Colonic mucosa (tissue), 4 donors: ENCODE results near the gene SNU13. TPM values are rescaled to one million over a fixed set of nuclear protein-coding genes. Genes with fewer than 3 reads are reported as not detected.
"Not testable (repeated sequence)": the region's sequence is repeated elsewhere in the genome, so short reads cannot be mapped to it uniquely, and the experiment has no call there.

ENCODE experiments used
- DNase-seq: peaks from one replicate; pipeline ENCODE4 v3.0.0-alpha.2; 2020
- H3K27ac ChIP-seq: fragments of 200-600 bp; one replicate; pipeline ENCODE4 v1.8.0; 2021
- H3K27me3 ChIP-seq: fragments of 200-600 bp; one replicate; pipeline ENCODE4 v1.8.0; 2021
- H3K36me3 ChIP-seq: fragments of 200-600 bp; one replicate; pipeline ENCODE4 v1.8.0; 2021
- H3K4me1 ChIP-seq: fragments of 200-600 bp; one replicate; pipeline ENCODE4 v1.8.0; 2021; ENCODE audit warnings: mild to moderate bottlenecking
- H3K4me3 ChIP-seq: fragments of 200-600 bp; one replicate; pipeline ENCODE4 v1.8.0; 2021
- H3K9ac ChIP-seq, 2 donors: one replicate each; pipeline ENCODE4 v1.7.0; 2013; ENCODE audit warnings: control low read depth in 2 of 2, low read depth in 2 of 2, low read length in 2 of 2
- H3K9me3 ChIP-seq: fragments of 200-600 bp; one replicate; pipeline ENCODE4 v1.8.0; 2021
- CTCF ChIP-seq: fragments of 200-600 bp; IDR thresholded peaks from one replicate; pipeline ENCODE4 v1.8.0; 2022; ENCODE audit warnings: antibody characterized with exemption, mild to moderate bottlenecking
- intact Hi-C: fragments of 100-400 bp; cut with DNase I; formaldehyde crosslinking; loops from one replicate; pipeline ENCODE4 v1.14.1; 2022
- total RNA-seq, 2 donors: library from RNA; stranded (reverse); fragmentation: NEBNext Ultra II Directional in 1 of 2; extraction: Animal tissue kit (Norgen Biotek cat#: 25700) in 1 of 2; gene quantifications; one replicate each; pipeline ENCODE4 v1.2.1, GENCODE V29; 2021
- donor health status: healthy.
- donor health status: DM: no; HTN: no; CAD: no.
- donor health status: DM: no; HTN: no; CAD: no.

The SNU13 gene
- total RNA-seq, 2 donors from 2014 or later, result 95.7 to 169 TPM

GRCh38 chr22:41687901-41688364, 734 bp downstream of the SNU13 start:
- intact Hi-C loops, result no loop called here
- DNase-seq, result no peak
- H3K9me3 ChIP-seq, result no peaks in the 10 kb centered on the region
- TF ChIP-seq CTCF, result no peak
- H3K9ac ChIP-seq, result peak overlapping the region; percentile 70 to 97
- peak overlapping the region; percentile 80 for H3K4me3 ChIP-seq
- no peaks in the 10 kb centered on the region for H3K27me3 ChIP-seq
- H3K4me1 ChIP-seq, result peaks cover 5% of the 10 kb centered on the region
- peak overlapping the region; percentile 97 for H3K27ac ChIP-seq
- H3K36me3 ChIP-seq, result no peaks in the 10 kb centered on the region

GRCh38 chr22:41686890-41687289, 1.8 kb downstream of the SNU13 start:
- H3K9me3 ChIP-seq, H3K36me3 ChIP-seq, H3K9ac ChIP-seq, H3K27ac ChIP-seq, H3K27me3 ChIP-seq, DNase-seq, intact Hi-C loops, H3K4me3 ChIP-seq, H3K4me1 ChIP-seq: not testable (repeated sequence)

GRCh38 chr22:41684194-41684593, 4.5 kb downstream of the SNU13 start:
- Histone ChIP-seq H3K27me3 (no peaks in the 10 kb centered on the region), H3K9ac (no peak overlapping the region), H3K9me3 (no peaks in the 10 kb centered on the region), H3K36me3 (peaks cover 9% of the 10 kb centered on the region), H3K4me3 (no peak overlapping the region), H3K27ac (no peak overlapping the region), H3K4me1 (peaks cover 5% of the 10 kb centered on the region)
- intact Hi-C loops, result no loop called here
- no peak for DNase-seq
- no peak for TF ChIP-seq CTCF

- Histone ChIP-seq H3K9me3 (no peaks in the 10 kb centered on the region), H3K9ac (no peak overlapping the region), H3K4me1 (peaks cover 5% of the 10 kb centered on the region), H3K4me3 (no peak overlapping the region), H3K27ac (no peak overlapping the region), H3K27me3 (no peaks in the 10 kb centered on the region), H3K36me3 (peaks cover 9% of the 10 kb centered on the region)
- no peak for DNase-seq
- intact Hi-C loops, result no loop called here
- TF ChIP-seq CTCF, result no peak
Observed at GRCh38 chr22:41683616-41684015, 5.1 kb downstream of the SNU13 start.

GRCh38 chr22:41683052-41683451, 5.6 kb downstream of the SNU13 start:
- Histone ChIP-seq H3K4me1 (peaks cover 5% of the 10 kb centered on the region), H3K4me3 (peak overlapping the region; percentile 44), H3K27ac (peak overlapping the region; percentile 68), H3K27me3 (no peaks in the 10 kb centered on the region), H3K9ac (no peak overlapping the region), H3K36me3 (peaks cover 9% of the 10 kb centered on the region), H3K9me3 (no peaks in the 10 kb centered on the region)
- intact Hi-C loops, result no loop called here
- DNase-seq, result no peak
- TF ChIP-seq CTCF, result no peak

GRCh38 chr22:41682033-41682807, 6.4 kb downstream of the SNU13 start:
- peak overlapping the region; percentile 68 for H3K27ac ChIP-seq
- no peak for TF ChIP-seq CTCF
- H3K9me3 ChIP-seq, result no peaks in the 10 kb centered on the region
- H3K4me3 ChIP-seq, result peak overlapping the region; percentile 44
- intact Hi-C loops, result no loop called here
- peaks cover under 1% of the 10 kb centered on the region for H3K4me1 ChIP-seq
- peaks cover 9% of the 10 kb centered on the region for H3K36me3 ChIP-seq
- no peaks in the 10 kb centered on the region for H3K27me3 ChIP-seq
- H3K9ac ChIP-seq, result peak overlapping the region; percentile 76 to 83
- peak; percentile 89 for DNase-seq
